Measurements from ENCODE around the gene SETD6.

Gene SETD6

DNA sequence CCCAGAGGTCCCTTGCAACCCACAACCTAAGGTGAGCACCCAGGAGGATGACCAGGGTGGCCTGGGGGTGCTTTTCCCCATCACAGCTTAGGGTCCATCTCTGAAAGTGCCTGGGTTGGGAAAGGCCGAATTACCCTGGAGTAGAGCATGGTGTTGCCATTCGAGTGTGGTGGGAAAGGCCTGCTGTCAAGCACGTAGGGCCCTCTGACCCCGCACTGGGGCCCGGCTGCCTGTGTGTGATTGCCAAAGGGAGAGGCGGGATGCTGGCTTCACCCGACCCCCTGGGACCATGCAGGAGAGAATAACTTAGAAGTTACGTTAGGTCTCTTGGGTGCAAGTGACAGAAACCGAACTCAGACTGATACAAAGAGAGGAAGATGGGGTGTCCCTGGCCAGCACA is 43.1 kb upstream of the SETD6 start:
- Histone ChIP-seq H3K27me3 (replicated peaks) (peaks cover 1% of the 10 kb centered on the region), H3K4me3 (ENCODE audit: low read depth, low read length) (no peak overlapping the region), H3K36me3 (replicated peaks) (no peaks in the 10 kb centered on the region), H3K27ac (no peak overlapping the region)
- TF ChIP-seq, protein P1, sequence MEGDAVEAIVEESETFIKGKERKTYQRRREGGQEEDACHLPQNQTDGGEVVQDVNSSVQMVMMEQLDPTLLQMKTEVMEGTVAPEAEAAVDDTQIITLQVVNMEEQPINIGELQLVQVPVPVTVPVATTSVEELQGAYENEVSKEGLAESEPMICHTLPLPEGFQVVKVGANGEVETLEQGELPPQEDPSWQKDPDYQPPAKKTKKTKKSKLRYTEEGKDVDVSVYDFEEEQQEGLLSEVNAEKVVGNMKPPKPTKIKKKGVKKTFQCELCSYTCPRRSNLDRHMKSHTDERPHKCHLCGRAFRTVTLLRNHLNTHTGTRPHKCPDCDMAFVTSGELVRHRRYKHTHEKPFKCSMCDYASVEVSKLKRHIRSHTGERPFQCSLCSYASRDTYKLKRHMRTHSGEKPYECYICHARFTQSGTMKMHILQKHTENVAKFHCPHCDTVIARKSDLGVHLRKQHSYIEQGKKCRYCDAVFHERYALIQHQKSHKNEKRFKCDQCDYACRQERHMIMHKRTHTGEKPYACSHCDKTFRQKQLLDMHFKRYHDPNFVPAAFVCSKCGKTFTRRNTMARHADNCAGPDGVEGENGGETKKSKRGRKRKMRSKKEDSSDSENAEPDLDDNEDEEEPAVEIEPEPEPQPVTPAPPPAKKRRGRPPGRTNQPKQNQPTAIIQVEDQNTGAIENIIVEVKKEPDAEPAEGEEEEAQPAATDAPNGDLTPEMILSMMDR (IDR thresholded peaks at IDR 0.05; ENCODE audit: low read depth, low read length, missing control alignments): no peak
- DNase-seq: no peak
- in situ Hi-C loops (cut with HindIII; ENCODE audit: low pct_ligation_motif_present, low sequenced_read_pairs): no loop called here

DNA sequence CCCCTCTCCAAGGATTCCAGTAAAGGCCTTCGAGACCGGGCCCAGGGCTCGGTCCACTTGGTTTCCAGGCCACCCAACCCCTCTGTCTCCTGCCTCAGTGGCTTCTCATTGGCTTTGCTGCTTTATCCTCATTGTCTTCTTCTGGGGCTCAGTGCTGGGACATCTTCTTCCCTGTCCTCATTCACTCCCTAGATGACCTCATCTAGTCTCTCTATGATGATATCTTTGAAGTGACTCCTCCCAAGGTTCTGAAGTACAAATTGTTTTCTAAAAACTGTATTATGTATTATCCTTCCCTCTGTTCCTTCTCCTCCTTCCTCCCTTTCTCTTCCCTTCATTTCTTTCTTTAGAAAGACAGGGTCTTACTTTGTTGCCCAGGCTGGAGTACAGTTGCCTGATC is 42.5 kb upstream of the SETD6 start:
- peaks cover 1% of the 10 kb centered on the region for H3K27me3 ChIP-seq (replicated peaks)
- TF ChIP-seq, protein P1 (IDR thresholded peaks at IDR 0.05; ENCODE audit: low read depth, low read length, missing control alignments): no peak
- no peak for DNase-seq
- no peak overlapping the region for H3K4me3 ChIP-seq (ENCODE audit: low read depth, low read length)
- no peak overlapping the region for H3K27ac ChIP-seq
- H3K36me3 ChIP-seq (replicated peaks): no peaks in the 10 kb centered on the region
- in situ Hi-C loops (cut with HindIII; ENCODE audit: low pct_ligation_motif_present, low sequenced_read_pairs): no loop called here

DNA sequence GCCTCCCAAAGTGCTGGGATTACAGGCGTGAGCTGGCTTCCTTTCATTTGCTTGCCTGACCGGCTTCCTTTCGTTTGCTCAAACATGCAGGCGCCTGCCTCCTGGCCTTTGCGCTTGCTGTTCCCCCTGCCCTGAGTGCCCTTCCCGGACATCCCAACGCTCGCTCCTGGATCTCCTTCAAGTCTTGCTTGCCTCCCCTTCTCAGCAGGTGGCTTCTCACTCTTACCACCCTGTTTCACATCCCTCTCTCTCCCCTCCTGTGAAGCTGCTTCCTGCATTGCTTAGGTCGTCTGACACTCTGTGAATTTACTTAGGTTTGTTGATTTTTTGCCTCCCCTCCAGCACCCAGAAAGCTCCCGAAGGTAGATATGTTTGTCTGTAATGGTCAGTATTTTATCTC is 41.0 kb upstream of the SETD6 start:
- Histone ChIP-seq H3K27ac (no peak overlapping the region), H3K36me3 (replicated peaks) (no peaks in the 10 kb centered on the region), H3K4me3 (ENCODE audit: low read depth, low read length) (no peak overlapping the region), H3K27me3 (replicated peaks) (peaks cover 1% of the 10 kb centered on the region)
- TF ChIP-seq, protein P1 (IDR thresholded peaks at IDR 0.05; ENCODE audit: low read depth, low read length, missing control alignments): no peak
- DNase-seq: no peak
- in situ Hi-C loops (cut with HindIII; ENCODE audit: low pct_ligation_motif_present, low sequenced_read_pairs): no loop called here

DNA sequence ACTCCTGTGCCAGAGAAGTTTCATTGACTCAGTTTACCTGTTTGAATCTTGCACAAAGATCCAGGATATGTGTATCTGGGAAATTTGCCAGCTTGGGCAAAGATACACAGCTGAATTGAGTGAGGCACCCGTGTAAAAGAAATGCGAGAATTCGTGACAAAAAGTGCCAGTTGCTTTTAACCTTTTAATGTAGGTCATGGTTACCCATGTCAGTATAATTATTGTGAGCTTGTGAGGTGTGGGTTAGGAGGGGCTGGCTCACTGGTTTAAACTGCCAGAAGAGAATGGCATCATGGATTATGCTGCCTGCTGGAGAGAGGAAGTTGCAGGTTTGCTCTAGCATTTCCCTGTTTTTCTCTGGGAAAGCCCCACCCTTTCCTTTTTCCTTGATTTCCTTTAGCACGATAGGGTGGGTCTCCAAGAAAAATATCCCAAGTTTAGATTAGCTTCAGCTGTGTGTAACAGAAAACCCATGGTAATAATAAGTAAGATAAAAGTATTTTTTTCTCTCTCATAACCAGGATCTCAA is 40.2 kb upstream of the SETD6 start:
- TF ChIP-seq, protein P1 (IDR thresholded peaks at IDR 0.05; ENCODE audit: low read depth, low read length, missing control alignments): no peak
- Histone ChIP-seq H3K27me3 (replicated peaks) (peaks cover 2% of the 10 kb centered on the region), H3K36me3 (replicated peaks) (no peaks in the 10 kb centered on the region), H3K4me3 (ENCODE audit: low read depth, low read length) (no peak overlapping the region), H3K27ac (no peak overlapping the region)
- no peak for DNase-seq
- in situ Hi-C loops (cut with HindIII; ENCODE audit: low pct_ligation_motif_present, low sequenced_read_pairs): no loop called here

DNA sequence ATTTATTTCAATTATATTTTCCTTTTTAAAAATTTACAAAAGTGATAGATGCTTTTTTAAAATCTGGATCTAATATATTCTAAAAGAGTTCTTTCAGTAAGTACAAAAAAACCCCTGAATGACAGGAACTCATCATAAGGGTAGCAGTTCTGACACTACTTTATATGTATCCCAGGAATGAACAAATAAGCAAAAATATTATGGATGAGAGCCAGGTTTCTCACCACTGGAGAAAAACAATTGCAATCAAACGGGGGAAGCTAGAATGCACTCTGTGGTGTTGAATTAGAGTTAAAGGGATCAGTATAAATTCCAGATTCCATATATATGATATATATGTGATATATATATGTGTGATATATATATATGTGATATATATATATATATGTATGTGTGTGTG is 38.5 kb upstream of the SETD6 start:
- in situ Hi-C loops (cut with HindIII; ENCODE audit: low pct_ligation_motif_present, low sequenced_read_pairs): no loop called here
- TF ChIP-seq, protein P1 (IDR thresholded peaks at IDR 0.05; ENCODE audit: low read depth, low read length, missing control alignments): no peak
- DNase-seq: no peak
- H3K27ac ChIP-seq: no peak overlapping the region
- no peak overlapping the region for H3K4me3 ChIP-seq (ENCODE audit: low read depth, low read length)
- no peaks in the 10 kb centered on the region for H3K36me3 ChIP-seq (replicated peaks)
- peaks cover 2% of the 10 kb centered on the region for H3K27me3 ChIP-seq (replicated peaks)

DNA sequence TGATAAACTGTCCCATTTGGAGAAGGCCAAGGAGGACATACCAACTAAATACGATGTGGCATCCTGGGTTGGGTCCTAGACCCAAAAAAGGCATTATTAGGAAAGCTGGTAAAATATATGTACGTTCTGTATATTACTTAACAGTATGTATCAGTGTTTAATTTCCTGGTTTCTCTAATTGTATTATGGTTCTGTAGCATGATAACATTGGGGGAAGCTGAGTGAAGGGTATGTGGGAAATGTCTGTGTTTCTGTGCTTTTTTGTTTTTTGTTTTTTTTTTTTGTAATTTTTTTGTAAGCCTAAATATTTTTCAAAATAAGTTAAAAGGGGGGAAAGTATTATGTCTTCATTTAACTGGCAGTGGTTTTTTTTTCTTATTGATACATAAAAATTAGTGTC is 36.9 kb upstream of the SETD6 start:
- TF ChIP-seq, protein P1 (IDR thresholded peaks at IDR 0.05; ENCODE audit: low read depth, low read length, missing control alignments): no peak
- in situ Hi-C loops (cut with HindIII; ENCODE audit: low pct_ligation_motif_present, low sequenced_read_pairs): no loop called here
- Histone ChIP-seq H3K36me3 (replicated peaks) (no peaks in the 10 kb centered on the region), H3K27me3 (replicated peaks) (peaks cover 2% of the 10 kb centered on the region), H3K4me3 (ENCODE audit: low read depth, low read length) (no peak overlapping the region), H3K27ac (no peak overlapping the region)
- DNase-seq: no peak
